Astrocyte of the spinal cord (primary cell): ENCODE data around the gene TCEAL2.
"Not testable (repeated sequence)": the region's sequence is repeated elsewhere in the genome, so short reads cannot be mapped to it uniquely, and the experiment has no call there.

Source experiments
- DNase-seq: peaks from one replicate; pipeline ENCODE4 v3.0.0; 2011; ENCODE audit warnings: low read depth, low spot score
- H3K4me3 ChIP-seq: 2 replicates; pipeline ENCODE4 v1.5.1; 2011; ENCODE audit warnings: low read depth, mild to moderate bottlenecking, low read length, moderate library complexity
- in situ Hi-C: cut with HindIII; loops from 2 replicates; pipeline ENCODE4 v1.10.0; 2017; ENCODE audit warnings: low sequenced_read_pairs
- TF ChIP-seq, protein P1 (sequence below): IDR thresholded peaks from 2 replicates; pipeline ENCODE4 v1.5.1; 2012; ENCODE audit warnings: low read depth, mild to moderate bottlenecking, low read length, inconsistent platforms

The TCEAL2 gene

DNA sequence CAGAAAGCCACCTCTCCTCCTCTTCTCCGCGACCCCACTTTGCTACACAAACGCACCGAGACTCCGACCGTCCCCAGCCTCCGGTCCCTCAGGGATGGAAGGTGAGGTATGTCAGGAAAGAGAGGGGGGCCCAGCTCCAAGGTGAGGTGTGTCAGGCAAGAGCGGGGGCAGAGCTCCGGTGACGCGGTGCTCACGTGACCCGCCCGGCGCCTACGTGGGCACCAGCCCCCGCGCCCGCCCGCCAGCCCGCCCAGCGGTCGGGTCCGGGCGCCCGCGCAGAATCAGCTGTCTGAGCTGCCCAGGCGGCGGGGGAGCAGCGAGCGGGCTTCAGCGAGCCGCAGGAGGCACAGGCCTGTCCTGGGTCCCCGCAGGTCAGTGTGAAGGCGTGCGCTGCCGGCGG lies at the start of gene TCEAL2:
Gene TCEAL2, plus strand, starts transcription at position 244 of the 400 bp plus-strand sequence. CDS start 1,152 bp downstream, outside the sequence.
- DNase-seq, H3K4me3 ChIP-seq, in situ Hi-C loops: not testable (repeated sequence)

DNA sequence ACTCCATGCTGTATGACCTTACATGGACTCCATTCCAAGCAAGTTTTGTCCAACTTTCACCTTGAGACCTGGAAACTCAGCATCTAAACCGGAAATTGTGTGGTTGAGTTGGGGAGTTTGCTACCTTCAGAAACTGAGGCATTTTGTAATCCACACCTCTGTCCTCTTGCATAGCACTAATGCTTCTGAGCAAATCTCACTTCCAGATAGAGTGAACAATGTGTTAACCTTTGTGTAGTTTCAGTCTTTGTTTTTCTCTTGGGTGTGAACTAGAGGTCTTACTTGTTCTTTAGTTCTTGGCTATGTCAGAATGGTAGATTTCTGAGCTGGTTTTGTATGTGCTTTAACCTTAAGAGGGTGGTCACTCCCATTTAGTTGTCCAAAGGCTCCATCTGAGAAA lies 48.1 kb upstream of the TCEAL2 start:
- in situ Hi-C loops: no loop called here
- no peak for DNase-seq
- TF ChIP-seq, protein P1, sequence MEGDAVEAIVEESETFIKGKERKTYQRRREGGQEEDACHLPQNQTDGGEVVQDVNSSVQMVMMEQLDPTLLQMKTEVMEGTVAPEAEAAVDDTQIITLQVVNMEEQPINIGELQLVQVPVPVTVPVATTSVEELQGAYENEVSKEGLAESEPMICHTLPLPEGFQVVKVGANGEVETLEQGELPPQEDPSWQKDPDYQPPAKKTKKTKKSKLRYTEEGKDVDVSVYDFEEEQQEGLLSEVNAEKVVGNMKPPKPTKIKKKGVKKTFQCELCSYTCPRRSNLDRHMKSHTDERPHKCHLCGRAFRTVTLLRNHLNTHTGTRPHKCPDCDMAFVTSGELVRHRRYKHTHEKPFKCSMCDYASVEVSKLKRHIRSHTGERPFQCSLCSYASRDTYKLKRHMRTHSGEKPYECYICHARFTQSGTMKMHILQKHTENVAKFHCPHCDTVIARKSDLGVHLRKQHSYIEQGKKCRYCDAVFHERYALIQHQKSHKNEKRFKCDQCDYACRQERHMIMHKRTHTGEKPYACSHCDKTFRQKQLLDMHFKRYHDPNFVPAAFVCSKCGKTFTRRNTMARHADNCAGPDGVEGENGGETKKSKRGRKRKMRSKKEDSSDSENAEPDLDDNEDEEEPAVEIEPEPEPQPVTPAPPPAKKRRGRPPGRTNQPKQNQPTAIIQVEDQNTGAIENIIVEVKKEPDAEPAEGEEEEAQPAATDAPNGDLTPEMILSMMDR: no peak
- no peak overlapping the region for H3K4me3 ChIP-seq

DNA sequence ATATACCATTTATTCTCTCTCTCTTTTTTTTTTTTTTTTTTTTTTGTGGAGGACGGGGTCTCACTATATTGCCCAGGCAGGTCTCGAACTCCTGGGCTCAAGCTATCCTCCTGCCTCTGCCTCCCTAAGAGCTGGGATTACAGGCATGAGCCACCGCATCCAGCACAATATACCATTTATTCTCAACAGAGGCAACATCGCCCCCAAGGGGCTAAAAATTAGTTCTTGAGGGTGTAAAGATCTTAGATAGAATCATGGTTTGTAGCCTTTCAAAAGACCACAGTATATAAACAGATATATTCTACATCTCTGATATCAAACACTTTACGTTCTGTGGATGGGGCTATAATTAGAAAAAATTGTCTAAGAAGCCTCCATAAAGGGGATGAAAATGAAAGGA lies 39.8 kb upstream of the TCEAL2 start:
- H3K4me3 ChIP-seq: no peak overlapping the region
- TF ChIP-seq, protein P1: no peak
- DNase-seq: no peak
- in situ Hi-C loops: no loop called here

DNA sequence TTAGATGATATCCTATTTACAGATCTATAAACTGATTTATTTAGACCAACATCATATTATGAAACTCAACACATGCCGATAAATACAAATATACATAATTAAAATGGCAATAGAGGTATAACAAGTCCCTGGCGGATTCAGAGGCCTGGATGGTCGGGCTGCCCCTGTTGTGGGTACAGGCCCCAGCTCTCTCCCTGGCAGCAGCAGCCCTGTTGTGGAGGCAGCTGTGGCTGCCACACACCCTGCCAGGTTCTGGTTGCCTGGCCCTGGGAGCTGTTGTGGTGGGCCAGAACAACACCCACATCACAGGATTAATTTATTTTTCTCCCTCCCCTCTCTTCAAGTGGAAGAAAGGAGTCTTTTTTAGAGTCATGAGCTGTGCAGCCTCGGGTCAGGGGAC lies 12.1 kb upstream of the TCEAL2 start:
- no peak for DNase-seq
- TF ChIP-seq, protein P1: no peak
- no peak overlapping the region for H3K4me3 ChIP-seq
- in situ Hi-C loops: no loop called here

DNA sequence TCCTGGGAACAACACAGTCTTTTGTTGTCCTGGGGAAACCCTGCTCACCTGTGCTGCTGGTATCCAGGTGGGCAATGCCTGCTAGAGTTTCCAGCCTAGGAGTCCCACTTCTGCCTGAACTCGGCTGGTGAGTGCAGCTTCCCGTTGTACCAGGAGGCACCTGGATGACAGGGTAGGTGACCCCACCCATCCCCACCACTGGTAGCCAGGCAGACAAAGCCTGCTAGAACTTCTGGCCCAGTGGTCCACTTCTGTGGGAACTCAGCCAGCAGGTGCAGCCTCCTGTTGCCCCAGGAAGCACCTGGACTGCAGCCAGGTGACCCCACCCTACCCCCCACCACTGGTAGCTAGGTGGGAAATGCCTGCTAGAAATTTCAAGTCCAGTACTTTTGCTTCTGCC lies 9.7 kb upstream of the TCEAL2 start:
- DNase-seq: no peak
- H3K4me3 ChIP-seq: no peak overlapping the region
- TF ChIP-seq, protein P1: no peak
- in situ Hi-C loops: no loop called here

DNA sequence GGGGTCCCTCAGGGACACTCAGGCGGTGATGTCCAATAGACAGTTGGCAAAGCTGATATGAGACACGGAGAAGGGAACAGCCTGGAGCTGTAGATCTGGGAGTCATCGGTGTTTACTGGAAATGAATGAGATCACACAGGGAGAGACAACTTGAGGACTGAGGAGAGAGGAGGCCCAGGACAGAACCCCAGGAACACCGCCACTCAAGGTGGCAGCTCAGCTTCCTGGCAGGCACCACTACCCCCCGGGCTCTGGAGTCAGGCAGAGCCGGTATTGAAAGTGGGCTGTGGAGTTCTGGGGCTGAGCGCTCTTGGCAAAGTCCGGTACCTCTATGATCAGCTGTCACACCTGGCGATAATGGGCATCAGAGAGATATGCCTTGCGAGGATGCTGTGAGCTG lies 465 bp upstream of the TCEAL2 start:
- H3K4me3 ChIP-seq, in situ Hi-C loops, DNase-seq: not testable (repeated sequence)

DNA sequence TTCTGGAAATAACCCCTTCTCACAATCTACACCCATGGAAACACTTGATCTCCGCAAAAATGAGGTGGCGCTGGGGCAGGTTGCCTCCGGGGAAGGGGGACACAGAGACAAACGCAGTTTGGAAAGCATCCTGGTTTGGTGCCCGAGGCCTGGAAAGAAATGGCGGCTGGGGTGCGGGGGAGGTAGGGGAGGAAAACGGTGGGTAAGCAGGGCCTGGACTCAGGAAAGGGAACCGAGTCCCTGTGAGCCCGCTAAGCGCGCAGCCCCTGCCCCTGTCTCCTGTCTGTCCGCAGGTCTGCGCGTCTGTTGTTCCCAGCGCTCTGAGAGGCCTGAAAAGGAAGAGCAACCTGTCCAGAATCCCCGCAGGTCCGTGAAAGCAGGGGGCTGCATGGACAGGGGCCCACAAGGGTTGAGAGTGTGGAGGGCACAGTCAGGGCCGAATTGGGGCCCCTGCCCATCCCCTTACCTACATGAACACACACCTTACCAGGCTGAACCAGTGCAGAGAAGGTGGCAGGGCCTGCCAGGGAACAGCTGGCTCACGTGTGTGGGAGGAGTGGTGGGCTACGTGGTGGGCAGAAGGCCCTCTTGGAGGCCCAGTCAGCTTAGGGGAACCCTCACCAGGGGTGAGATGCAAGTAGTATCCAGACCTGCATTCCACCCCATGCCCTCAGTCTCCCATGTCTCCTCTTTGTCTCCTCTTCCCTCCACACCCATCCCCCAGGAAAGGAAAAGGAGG lies 770 bp downstream of the TCEAL2 start:
- H3K4me3 ChIP-seq, DNase-seq, in situ Hi-C loops: not testable (repeated sequence)

DNA sequence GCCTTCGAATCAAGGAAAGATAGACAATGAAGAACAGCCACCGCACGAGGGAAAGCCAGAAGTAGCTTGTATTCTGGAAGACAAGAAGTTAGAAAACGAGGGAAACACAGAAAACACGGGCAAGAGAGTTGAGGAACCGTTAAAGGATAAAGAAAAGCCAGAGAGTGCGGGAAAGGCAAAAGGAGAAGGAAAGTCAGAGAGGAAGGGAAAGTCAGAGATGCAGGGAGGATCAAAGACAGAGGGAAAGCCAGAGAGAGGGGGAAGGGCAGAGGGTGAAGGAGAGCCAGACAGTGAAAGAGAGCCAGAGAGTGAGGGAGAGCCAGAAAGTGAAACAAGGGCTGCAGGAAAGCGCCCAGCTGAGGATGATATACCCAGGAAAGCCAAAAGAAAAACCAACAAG lies 1.4 kb downstream of the TCEAL2 start:
- H3K4me3 ChIP-seq: no peak overlapping the region
- in situ Hi-C loops: no loop called here
- TF ChIP-seq, protein P1: no peak
- no peak for DNase-seq
